OCI-LY1 (cell line): ENCODE measurements around the gene HOXD9.

Experiments used
- H2AFZ ChIP-seq: fragments of 200-600 bp; sonication (generic), shearing (Covaris generic); 2 replicates; pipeline ENCODE4 v1.6.0; 2014; ENCODE audit warnings: antibody characterized with exemption, mild to moderate bottlenecking, low read length
- H3F3A ChIP-seq: fragments of 200-600 bp; sonication (generic), shearing (Covaris generic); 2 replicates; pipeline ENCODE4 v1.6.0; 2014; ENCODE audit warnings: mild to moderate bottlenecking, antibody characterized with exemption, low read length, moderate library complexity; ENCODE audit not compliant: insufficient read depth
- H3K27ac ChIP-seq: fragments of 200-600 bp; sonication (generic); 2 replicates; pipeline ENCODE4 v1.5.1; 2014; ENCODE audit warnings: low read length, mixed run types, mild to moderate bottlenecking, low read depth; ENCODE audit not compliant: poor library complexity, severe bottlenecking
- H3K27me3 ChIP-seq: fragments of 200-600 bp; sonication (generic); 2 replicates; pipeline ENCODE4 v1.6.0; 2014; ENCODE audit warnings: antibody characterized with exemption, mild to moderate bottlenecking, low read length, moderate library complexity; ENCODE audit not compliant: insufficient read depth
- H3K36me3 ChIP-seq: fragments of 200-600 bp; sonication (generic); 2 replicates; pipeline ENCODE4 v1.6.1; 2014; ENCODE audit warnings: mild to moderate bottlenecking, antibody characterized with exemption, low read length, moderate library complexity, mixed read lengths; ENCODE audit not compliant: insufficient read depth
- H3K4me1 ChIP-seq: fragments of 200-600 bp; sonication (generic); 2 replicates; pipeline ENCODE4 v1.5.1; 2014; ENCODE audit warnings: mild to moderate bottlenecking, low read length, moderate library complexity; ENCODE audit not compliant: insufficient read depth, severe bottlenecking
- H3K4me2 ChIP-seq: fragments of 200-600 bp; sonication (generic), shearing (Covaris generic); 2 replicates; pipeline ENCODE4 v1.6.1; 2014; ENCODE audit warnings: low read length
- H3K4me3 ChIP-seq: fragments of 200-600 bp; sonication (generic); 2 replicates; pipeline ENCODE4 v1.5.1; 2014; ENCODE audit warnings: low read length, low read depth, mild to moderate bottlenecking, mixed read lengths; ENCODE audit not compliant: poor library complexity, severe bottlenecking
- H3K79me2 ChIP-seq: fragments of 200-600 bp; shearing (Covaris generic); 2 replicates; pipeline ENCODE4 v1.6.1; 2016; ENCODE audit warnings: mixed run types, low read length, mixed read lengths; ENCODE audit not compliant: insufficient read depth
- H3K9ac ChIP-seq: fragments of 200-600 bp; sonication (generic), shearing (Covaris generic); 2 replicates; pipeline ENCODE4 v1.6.1; 2014; ENCODE audit warnings: mild to moderate bottlenecking, low read length, mixed read lengths
- H3K9me2 ChIP-seq: fragments of 200-600 bp; sonication (generic), shearing (Covaris generic); 2 replicates; pipeline ENCODE4 v1.6.1; 2014; ENCODE audit warnings: low read depth, mild to moderate bottlenecking, low read length, mixed read lengths
- H3K9me3 ChIP-seq: fragments of 200-600 bp; shearing (Covaris generic); 2 replicates; pipeline ENCODE4 v1.6.1; 2014; ENCODE audit warnings: low read length, mixed read lengths
- H4K20me1 ChIP-seq: fragments of 200-600 bp; sonication (generic), shearing (Covaris generic); 2 replicates; pipeline ENCODE4 v1.6.0; 2016; ENCODE audit warnings: mild to moderate bottlenecking, low read length; ENCODE audit not compliant: insufficient read depth
- EZH2 ChIP-seq: fragments of 200-600 bp; sonication (generic), shearing (Covaris generic); IDR thresholded peaks from 2 replicates; pipeline ENCODE4 v1.8.0; 2017; ENCODE audit warnings: borderline replicate concordance, mixed run types, mild to moderate bottlenecking, antibody characterized with exemption, low read length, moderate library complexity, mixed read lengths
- TF ChIP-seq, protein P1 (sequence below): fragments of 200-600 bp; sonication (generic), shearing (Covaris generic); IDR thresholded peaks from 2 replicates; pipeline ENCODE4 v1.5.1; 2017; ENCODE audit warnings: mild to moderate bottlenecking, antibody characterized with exemption, low read length, moderate library complexity, mixed read lengths

HOXD9 gene

DNA sequence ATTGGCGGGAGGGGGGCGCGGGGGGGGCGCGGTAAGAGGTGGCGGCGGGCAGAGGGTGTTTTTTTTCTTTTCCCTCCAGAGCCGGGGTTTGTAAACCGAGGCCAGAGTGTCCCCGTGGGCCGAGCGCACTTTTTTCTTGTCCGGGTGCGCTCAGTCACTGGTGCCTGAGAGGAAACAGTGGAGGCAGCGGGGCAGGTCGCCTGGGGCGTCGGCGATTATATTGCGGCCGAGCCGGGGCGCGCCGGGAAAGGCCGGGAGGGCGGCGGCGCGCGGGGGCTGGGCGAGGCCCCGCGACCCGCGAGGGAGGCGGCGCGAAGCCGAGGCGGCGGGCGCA, 7.3 kb downstream of the HOXD9 start:
- H3K9me2 ChIP-seq, result no peaks in the 10 kb centered on the region
- no peak overlapping the region for H3K4me3 ChIP-seq
- no peaks in the 10 kb centered on the region for H3K4me1 ChIP-seq
- H2AFZ ChIP-seq, result no peak overlapping the region
- no peaks in the 10 kb centered on the region for H3F3A ChIP-seq
- H3K9ac ChIP-seq, result no peak overlapping the region
- no peak overlapping the region for H3K4me2 ChIP-seq
- H3K79me2 ChIP-seq, result no peaks in the 10 kb centered on the region
- no peaks in the 10 kb centered on the region; the same call in none of the 2 replicates for H3K27me3 ChIP-seq
- H3K9me3 ChIP-seq, result no peaks in the 10 kb centered on the region
- H4K20me1 ChIP-seq, result no peaks in the 10 kb centered on the region
- H3K36me3 ChIP-seq, result no peaks in the 10 kb centered on the region
- TF ChIP-seq EZH2, result no peak
- TF ChIP-seq, protein P1, sequence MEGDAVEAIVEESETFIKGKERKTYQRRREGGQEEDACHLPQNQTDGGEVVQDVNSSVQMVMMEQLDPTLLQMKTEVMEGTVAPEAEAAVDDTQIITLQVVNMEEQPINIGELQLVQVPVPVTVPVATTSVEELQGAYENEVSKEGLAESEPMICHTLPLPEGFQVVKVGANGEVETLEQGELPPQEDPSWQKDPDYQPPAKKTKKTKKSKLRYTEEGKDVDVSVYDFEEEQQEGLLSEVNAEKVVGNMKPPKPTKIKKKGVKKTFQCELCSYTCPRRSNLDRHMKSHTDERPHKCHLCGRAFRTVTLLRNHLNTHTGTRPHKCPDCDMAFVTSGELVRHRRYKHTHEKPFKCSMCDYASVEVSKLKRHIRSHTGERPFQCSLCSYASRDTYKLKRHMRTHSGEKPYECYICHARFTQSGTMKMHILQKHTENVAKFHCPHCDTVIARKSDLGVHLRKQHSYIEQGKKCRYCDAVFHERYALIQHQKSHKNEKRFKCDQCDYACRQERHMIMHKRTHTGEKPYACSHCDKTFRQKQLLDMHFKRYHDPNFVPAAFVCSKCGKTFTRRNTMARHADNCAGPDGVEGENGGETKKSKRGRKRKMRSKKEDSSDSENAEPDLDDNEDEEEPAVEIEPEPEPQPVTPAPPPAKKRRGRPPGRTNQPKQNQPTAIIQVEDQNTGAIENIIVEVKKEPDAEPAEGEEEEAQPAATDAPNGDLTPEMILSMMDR, result no peak
- H3K27ac ChIP-seq, result no peak overlapping the region

DNA sequence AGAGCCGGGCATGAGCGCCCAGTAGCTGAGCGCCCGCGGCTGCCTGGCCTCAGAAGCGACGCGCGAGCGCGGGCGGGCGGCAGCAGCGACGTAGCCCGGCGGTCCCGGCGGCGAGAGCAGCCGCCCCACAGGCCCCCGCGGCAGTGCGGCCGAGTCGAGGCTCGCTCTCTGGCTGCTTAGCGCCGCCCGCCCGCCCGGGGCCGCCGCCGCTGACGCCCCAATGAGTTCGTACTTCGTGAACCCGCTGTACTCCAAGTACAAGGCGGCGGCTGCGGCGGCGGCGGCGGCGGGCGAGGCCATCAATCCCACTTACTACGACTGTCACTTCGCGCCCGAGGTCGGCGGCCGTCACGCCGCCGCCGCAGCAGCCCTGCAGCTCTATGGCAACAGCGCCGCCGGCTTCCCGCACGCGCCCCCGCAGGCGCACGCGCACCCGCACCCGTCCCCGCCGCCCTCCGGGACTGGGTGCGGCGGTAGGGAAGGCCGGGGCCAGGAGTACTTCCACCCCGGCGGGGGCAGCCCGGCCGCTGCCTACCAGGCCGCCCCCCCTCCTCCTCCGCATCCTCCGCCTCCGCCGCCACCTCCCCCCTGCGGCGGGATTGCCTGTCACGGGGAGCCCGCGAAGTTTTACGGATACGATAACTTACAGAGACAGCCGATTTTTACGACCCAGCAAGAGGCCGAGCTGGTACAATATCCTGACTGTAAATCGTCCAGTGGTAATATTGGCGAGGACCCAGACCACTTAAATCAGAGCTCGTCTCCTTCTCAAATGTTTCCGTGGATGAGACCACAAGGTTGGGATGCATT, 7.8 kb downstream of the HOXD9 start:
- no peak overlapping the region for H3K4me2 ChIP-seq
- H3K4me3 ChIP-seq, result no peak overlapping the region
- TF ChIP-seq, protein P1, result no peak
- TF ChIP-seq EZH2, result no peak
- H2AFZ ChIP-seq, result no peak overlapping the region
- H3K9ac ChIP-seq, result no peak overlapping the region
- no peaks in the 10 kb centered on the region for H3K9me3 ChIP-seq
- no peak overlapping the region for H3K27ac ChIP-seq
- H3K79me2 ChIP-seq, result no peaks in the 10 kb centered on the region
- no peaks in the 10 kb centered on the region for H3K9me2 ChIP-seq
- no peaks in the 10 kb centered on the region for H3F3A ChIP-seq
- no peaks in the 10 kb centered on the region for H3K4me1 ChIP-seq
- no peaks in the 10 kb centered on the region; the same call in none of the 2 replicates for H3K27me3 ChIP-seq
- no peaks in the 10 kb centered on the region for H3K36me3 ChIP-seq
- no peaks in the 10 kb centered on the region for H4K20me1 ChIP-seq

DNA sequence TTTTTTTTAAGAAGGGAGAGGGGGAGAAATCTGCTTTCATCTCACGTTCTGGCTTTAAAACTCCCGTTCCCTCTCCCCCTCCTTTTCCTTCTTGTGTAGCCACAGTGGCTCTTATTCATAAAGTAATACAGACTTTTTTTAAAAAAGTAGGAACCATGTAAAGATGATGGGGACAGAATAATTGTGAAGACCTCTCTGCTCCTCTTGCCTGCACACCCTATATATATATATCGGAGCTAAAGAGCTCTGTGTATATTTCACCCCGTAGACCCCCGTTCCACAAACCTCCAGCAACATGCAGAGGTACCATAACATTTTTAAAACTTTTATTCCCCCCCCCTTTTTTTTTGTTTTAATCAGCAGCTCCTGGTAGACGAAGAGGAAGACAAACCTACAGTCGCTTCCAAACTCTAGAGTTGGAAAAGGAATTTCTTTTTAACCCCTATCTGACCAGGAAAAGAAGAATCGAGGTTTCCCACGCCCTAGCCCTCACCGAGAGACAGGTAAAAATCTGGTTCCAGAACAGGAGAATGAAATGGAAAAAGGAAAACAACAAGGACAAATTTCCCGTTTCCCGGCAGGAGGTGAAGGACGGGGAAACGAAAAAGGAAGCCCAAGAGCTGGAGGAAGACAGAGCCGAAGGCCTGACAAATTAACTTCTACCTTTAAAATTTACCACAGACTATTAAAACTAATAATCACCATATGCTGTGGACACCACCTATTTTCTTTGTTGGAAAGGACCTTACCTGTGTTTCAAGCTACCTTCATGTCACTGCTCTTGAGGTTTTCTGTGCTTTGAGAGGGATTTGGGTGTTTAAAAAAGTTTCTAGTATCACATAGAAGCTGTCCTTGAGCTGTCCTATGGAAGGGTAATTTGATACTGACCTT, 8.7 kb downstream of the HOXD9 start:
- Histone ChIP-seq H3F3A (no peaks in the 10 kb centered on the region), H3K9me3 (no peaks in the 10 kb centered on the region), H2AFZ (no peak overlapping the region), H3K36me3 (no peaks in the 10 kb centered on the region), H3K4me3 (no peak overlapping the region), H3K9ac (no peak overlapping the region), H3K4me2 (no peak overlapping the region), H3K27ac (no peak overlapping the region), H4K20me1 (no peaks in the 10 kb centered on the region), H3K79me2 (no peaks in the 10 kb centered on the region), H3K9me2 (no peaks in the 10 kb centered on the region), H3K27me3 (no peaks in the 10 kb centered on the region; the same call in none of the 2 replicates), H3K4me1 (no peaks in the 10 kb centered on the region)
- TF ChIP-seq EZH2, result no peak
- TF ChIP-seq, protein P1, result no peak
